ENCODE measurements around the gene CREB5. TPM values are rescaled to one million over a fixed set of nuclear protein-coding genes. Genes with fewer than 3 reads are reported as not detected.
A peak's percentile ranks its signal among the peaks of the same experiment; 100 is the strongest.

Gene CREB5
- total and polyA plus RNA-seq, 2 of the 13 experiments (the other 11 are each of a cell fraction or from before 2014, with no cell fraction given), result 0.38 to 0.71 TPM

GRCh38 chr7:28853834-28854749 is 441.8 kb downstream of the CREB5 start (continued):
- TF ChIP-seq ZNF407 (CRISPR knock-in tag; IDR thresholded peaks at IDR 0.05; ENCODE audit: not compliant biosample characterization), result peak; percentile 54
- peak; percentile 40; the same call in 1 of the 2 replicates for TF ChIP-seq HES4 (CRISPR knock-in tag; IDR thresholded peaks at IDR 0.05; ENCODE audit: borderline replicate concordance)
- 0 out of 2 replicates have a peak, but pooled peaks have one; percentile 40 for TF ChIP-seq ZNF800 (CRISPR knock-in tag; IDR thresholded peaks at IDR 0.05)
- no peak for TF ChIP-seq ZNF616 (CRISPR knock-in tag; IDR thresholded peaks at IDR 0.05; ENCODE audit: low read depth)
- peak; percentile 46 for TF ChIP-seq HNRNPLL (IDR thresholded peaks at IDR 0.05; ENCODE audit: low read depth, low read length, poor library complexity, severe bottlenecking)
- 0 out of 2 replicates have a peak, but pooled peaks have one; percentile 24 for TF ChIP-seq EED (CRISPR knock-in tag; IDR thresholded peaks at IDR 0.05)
- peak; percentile 39; the same call in 1 of the 2 replicates for TF ChIP-seq ZNF263 (CRISPR knock-in tag; IDR thresholded peaks at IDR 0.05)
- 0 out of 2 replicates have a peak, but pooled peaks have one; percentile 42 for TF ChIP-seq GZF1 (CRISPR knock-in tag; IDR thresholded peaks at IDR 0.05)
- TF ChIP-seq ZNF878 (CRISPR knock-in tag; IDR thresholded peaks at IDR 0.05), result no peak
- peak; percentile 15 for TF ChIP-seq TEAD3 (CRISPR knock-in tag; optimal IDR thresholded peaks at IDR 0.05; ENCODE audit: borderline replicate concordance)
- peak; percentile 50 for TF ChIP-seq ZFX (CRISPR knock-in tag; IDR thresholded peaks at IDR 0.05; ENCODE audit: low read depth)
- 0 out of 2 replicates have a peak, but pooled peaks have one; percentile 33 for TF ChIP-seq SNAI1 (CRISPR knock-in tag; IDR thresholded peaks at IDR 0.05; ENCODE audit: borderline replicate concordance)
- 0 out of 2 replicates have a peak, but pooled peaks have one; percentile 45 for TF ChIP-seq RNF2 (conservative IDR thresholded peaks at IDR 0.05; ENCODE audit: low read depth)
- TF ChIP-seq ZBTB33 (CRISPR knock-in tag; IDR thresholded peaks at IDR 0.05), result 0 out of 2 replicates have a peak, but pooled peaks have one; percentile 7
